HTR-8/SVneo (cell line): ENCODE results near the gene CACNA1D.

Experiments
- DNase-seq: peaks from one replicate; pipeline ENCODE4 v3.0.0; 2011; ENCODE audit warnings: low spot score, mixed read lengths; ENCODE audit not compliant: insufficient read length
- FAIRE-seq: peaks from 2 replicates; lab custom pipeline; 2011; peaks lifted over from hg19 to GRCh38; lab: Jason Lieb, UNC

Gene CACNA1D

GRCh38 chr3:53823956-53824657 lies 329.7 kb downstream of the CACNA1D start:
- no peak for FAIRE-seq
- DNase-seq = no peak

GRCh38 chr3:53824795-53825194 lies 330.4 kb downstream of the CACNA1D start:
- DNase-seq = no peak
- FAIRE-seq = no peak

- FAIRE-seq = no peak
- no peak for DNase-seq
Measured at GRCh38 chr3:53826048-53826447, 331.6 kb downstream of the CACNA1D start.

GRCh38 chr3:53828581-53828980 lies 334.2 kb downstream of the CACNA1D start:
- FAIRE-seq = no peak
- DNase-seq = no peak

- DNase-seq (no peak), FAIRE-seq (no peak)
Measured at GRCh38 chr3:53829605-53830004, 335.2 kb downstream of the CACNA1D start.

GRCh38 chr3:53830944-53831343 lies 336.5 kb downstream of the CACNA1D start:
- FAIRE-seq = no peak
- DNase-seq = no peak

- no peak for DNase-seq
Measured at GRCh38 chr3:53833053-53833645, 338.7 kb downstream of the CACNA1D start.

GRCh38 chr3:53833700-53834099 lies 339.3 kb downstream of the CACNA1D start:
- DNase-seq = no peak
- FAIRE-seq = no peak

More at GRCh38 chr3:53833053-53833645, 338.7 kb downstream of the CACNA1D start:
- no peak for FAIRE-seq

- no peak for FAIRE-seq
- no peak for DNase-seq
Measured at GRCh38 chr3:53834429-53835095, 340.2 kb downstream of the CACNA1D start.

GRCh38 chr3:53835257-53835656 lies 340.8 kb downstream of the CACNA1D start:
- FAIRE-seq (no peak), DNase-seq (no peak)

GRCh38 chr3:53836084-53836872 lies 341.9 kb downstream of the CACNA1D start:
- no peak for DNase-seq
- no peak for FAIRE-seq

GRCh38 chr3:53837331-53837730 lies 342.9 kb downstream of the CACNA1D start:
- DNase-seq (no peak), FAIRE-seq (no peak)

- FAIRE-seq (no peak), DNase-seq (no peak)
Measured at GRCh38 chr3:53841296-53841695, 346.9 kb downstream of the CACNA1D start.

- no peak for FAIRE-seq
- DNase-seq = no peak
Measured at GRCh38 chr3:53842436-53843194, 348.2 kb downstream of the CACNA1D start.

- FAIRE-seq (no peak), DNase-seq (no peak)
Measured at GRCh38 chr3:53843195-53844177, 349.1 kb downstream of the CACNA1D start.

GRCh38 chr3:53844262-53845102 lies 350.1 kb downstream of the CACNA1D start:
- no peak for DNase-seq
- no peak for FAIRE-seq

GRCh38 chr3:53845103-53845880 lies 350.9 kb downstream of the CACNA1D start:
- DNase-seq = peak; percentile 57
- FAIRE-seq = no peak
